Ectodermal cell (in vitro differentiated cells): ENCODE data around the gene LSM12.

Source experiments
- H3K27ac ChIP-seq: 2 replicates; pipeline ENCODE4 v1.7.0; 2013; ENCODE audit warnings: mild to moderate bottlenecking, low read depth, low read length; ENCODE audit not compliant: insufficient read depth, poor library complexity, severe bottlenecking
- H3K27me3 ChIP-seq: 2 replicates; pipeline ENCODE4 v1.7.0; 2013; ENCODE audit warnings: mild to moderate bottlenecking, low read length; ENCODE audit not compliant: insufficient read depth, control insufficient read depth, poor library complexity, severe bottlenecking
- H3K36me3 ChIP-seq: one replicate; pipeline ENCODE4 v1.7.0; 2013; ENCODE audit warnings: low read length; ENCODE audit not compliant: control insufficient read depth, insufficient read depth
- H3K4me1 ChIP-seq: one replicate; pipeline ENCODE4 v1.7.0; 2013; ENCODE audit warnings: low read length; ENCODE audit not compliant: control insufficient read depth, insufficient read depth
- H3K4me3 ChIP-seq: 2 replicates; pipeline ENCODE4 v1.7.0; 2013; ENCODE audit warnings: low read depth, low read length, control low read depth; ENCODE audit not compliant: insufficient read depth
- H3K9me3 ChIP-seq: 2 replicates; pipeline ENCODE4 v1.7.0; 2013; ENCODE audit warnings: mild to moderate bottlenecking, low read length, moderate library complexity; ENCODE audit not compliant: control insufficient read depth
- WGBS, 2 experiments: methylation state at CpG; one replicate each; pipeline ENCODE4 v1.1.7; 2013; ENCODE audit warnings: missing lambda C conversion rate in 2 of 2; 5-methylcytosine and 5-hydroxymethylcytosine counted together

LSM12 gene

GRCh38 chr17:43987131-43988021 is 79.1 kb downstream of the LSM12 start:
- Histone ChIP-seq H3K4me1 (peaks cover 14% of the 10 kb centered on the region), H3K27me3 (peaks cover 21% of the 10 kb centered on the region), H3K4me3 (no peak overlapping the region), H3K36me3 (no peaks in the 10 kb centered on the region), H3K27ac (no peak overlapping the region), H3K9me3 (no peaks in the 10 kb centered on the region)
- WGBS, 2 experiments = 69 to 76% methylated on average over 12 of the region's 12 CpGs

GRCh38 chr17:43986225-43986981 is 80.1 kb downstream of the LSM12 start:
- Histone ChIP-seq H3K27me3 (peaks cover 27% of the 10 kb centered on the region), H3K4me3 (no peak overlapping the region), H3K4me1 (peaks cover 14% of the 10 kb centered on the region), H3K9me3 (no peaks in the 10 kb centered on the region), H3K36me3 (no peaks in the 10 kb centered on the region), H3K27ac (no peak overlapping the region)
- 93 to 94% methylated on average over 7 of the region's 7 CpGs for WGBS, 2 experiments

- H3K4me3 ChIP-seq = peak overlapping the region; percentile 53
- no peaks in the 10 kb centered on the region for H3K36me3 ChIP-seq
- WGBS, 2 experiments = 33 to 40% methylated on average over 8 of the region's 8 CpGs
- H3K27me3 ChIP-seq = peaks cover 27% of the 10 kb centered on the region
- H3K4me1 ChIP-seq = peaks cover 14% of the 10 kb centered on the region
- H3K9me3 ChIP-seq = no peaks in the 10 kb centered on the region
- H3K27ac ChIP-seq = no peak overlapping the region
Observed at GRCh38 chr17:43984521-43984920, 82.0 kb downstream of the LSM12 start.
